GM12878 (cell line): ENCODE data around the gene UMOD.

ENCODE experiments used
- ATF3 ChIP-seq: IDR thresholded peaks from 2 replicates; pipeline ENCODE4 v1.6.1; 2011; ENCODE audit warnings: low read depth, mild to moderate bottlenecking, low read length, moderate library complexity, borderline replicate concordance; ENCODE audit errors: extremely low read depth
- BACH1 ChIP-seq: fragments of 450-650 bp; IDR thresholded peaks from 2 replicates; pipeline ENCODE4 v1.6.1; 2017; ENCODE audit warnings: mild to moderate bottlenecking, borderline replicate concordance
- BHLHE40 ChIP-seq, 2 experiments: fragments of 450-650 bp in 1 of 2; IDR thresholded peaks; 2 replicates each; pipeline ENCODE4 v1.6.1; 2011 to 2017; ENCODE audit warnings: low read depth in 2 of 2, borderline replicate concordance in 1 of 2, improper control_type of control experiment in 1 of 2, low read length in 1 of 2, mild to moderate bottlenecking in 1 of 2
- CREB1 ChIP-seq: IDR thresholded peaks from 2 replicates; pipeline ENCODE4 v1.6.1; 2012; ENCODE audit warnings: low read depth, mild to moderate bottlenecking, inconsistent platforms
- EGR1 ChIP-seq, 2 experiments: IDR thresholded peaks; 1 replicate in 1 of 2; 2 replicates in 1 of 2; pipeline ENCODE4 v1.6.1; 2011 to 2012; ENCODE audit warnings: low read depth in 2 of 2, low read length in 2 of 2, borderline replicate concordance in 1 of 2, mild to moderate bottlenecking in 1 of 2, moderate library complexity in 1 of 2
- POLR2A ChIP-seq: IDR thresholded peaks from 2 replicates; pipeline ENCODE4 v1.6.1; 2011; ENCODE audit warnings: low read depth, mild to moderate bottlenecking, low read length
- PRDM15 ChIP-seq: fragments of 450-650 bp; formaldehyde crosslinking; IDR thresholded peaks from 2 replicates; pipeline ENCODE4 v1.4.0; 2020; ENCODE audit warnings: mild to moderate bottlenecking, moderate library complexity
- RAD21 ChIP-seq: IDR thresholded peaks from 2 replicates; pipeline ENCODE4 v1.6.1; 2011; ENCODE audit warnings: mild to moderate bottlenecking, low read depth, low read length, moderate library complexity; ENCODE audit not compliant: insufficient read depth
- TCF7 ChIP-seq: IDR thresholded peaks from 2 replicates; pipeline ENCODE4 v1.6.1; 2014; ENCODE audit warnings: antibody characterized with exemption, borderline replicate concordance
- ZNF274 ChIP-seq: IDR thresholded peaks from one replicate; pipeline ENCODE4 v1.8.0; 2011; ENCODE audit not compliant: insufficient read length, insufficient read depth
- TF ChIP-seq, protein P1 (sequence below): IDR thresholded peaks from 2 replicates; pipeline ENCODE4 v1.6.1; 2012; ENCODE audit warnings: low read length, inconsistent platforms
- TF ChIP-seq, protein P2 (sequence below), 3 experiments: IDR thresholded peaks in 2 of 3; conservative IDR thresholded peaks in 1 of 3; 2 replicates each; pipeline ENCODE4 v1.5.1; 2011; ENCODE audit warnings: low read depth in 3 of 3, low read length in 3 of 3, mild to moderate bottlenecking in 3 of 3, control low read depth in 2 of 3, moderate library complexity in 2 of 3, inconsistent platforms in 1 of 3, mixed read lengths in 1 of 3; ENCODE audit not compliant: control insufficient read depth in 2 of 3, insufficient read depth in 1 of 3; ENCODE audit errors: extremely low read depth in 1 of 3

GRCh38 chr16:20306401-20306800 lies 46.1 kb downstream of the UMOD start:
- TF ChIP-seq, protein P1, sequence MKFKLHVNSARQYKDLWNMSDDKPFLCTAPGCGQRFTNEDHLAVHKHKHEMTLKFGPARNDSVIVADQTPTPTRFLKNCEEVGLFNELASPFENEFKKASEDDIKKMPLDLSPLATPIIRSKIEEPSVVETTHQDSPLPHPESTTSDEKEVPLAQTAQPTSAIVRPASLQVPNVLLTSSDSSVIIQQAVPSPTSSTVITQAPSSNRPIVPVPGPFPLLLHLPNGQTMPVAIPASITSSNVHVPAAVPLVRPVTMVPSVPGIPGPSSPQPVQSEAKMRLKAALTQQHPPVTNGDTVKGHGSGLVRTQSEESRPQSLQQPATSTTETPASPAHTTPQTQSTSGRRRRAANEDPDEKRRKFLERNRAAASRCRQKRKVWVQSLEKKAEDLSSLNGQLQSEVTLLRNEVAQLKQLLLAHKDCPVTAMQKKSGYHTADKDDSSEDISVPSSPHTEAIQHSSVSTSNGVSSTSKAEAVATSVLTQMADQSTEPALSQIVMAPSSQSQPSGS = no peak
- TF ChIP-seq, protein P2, sequence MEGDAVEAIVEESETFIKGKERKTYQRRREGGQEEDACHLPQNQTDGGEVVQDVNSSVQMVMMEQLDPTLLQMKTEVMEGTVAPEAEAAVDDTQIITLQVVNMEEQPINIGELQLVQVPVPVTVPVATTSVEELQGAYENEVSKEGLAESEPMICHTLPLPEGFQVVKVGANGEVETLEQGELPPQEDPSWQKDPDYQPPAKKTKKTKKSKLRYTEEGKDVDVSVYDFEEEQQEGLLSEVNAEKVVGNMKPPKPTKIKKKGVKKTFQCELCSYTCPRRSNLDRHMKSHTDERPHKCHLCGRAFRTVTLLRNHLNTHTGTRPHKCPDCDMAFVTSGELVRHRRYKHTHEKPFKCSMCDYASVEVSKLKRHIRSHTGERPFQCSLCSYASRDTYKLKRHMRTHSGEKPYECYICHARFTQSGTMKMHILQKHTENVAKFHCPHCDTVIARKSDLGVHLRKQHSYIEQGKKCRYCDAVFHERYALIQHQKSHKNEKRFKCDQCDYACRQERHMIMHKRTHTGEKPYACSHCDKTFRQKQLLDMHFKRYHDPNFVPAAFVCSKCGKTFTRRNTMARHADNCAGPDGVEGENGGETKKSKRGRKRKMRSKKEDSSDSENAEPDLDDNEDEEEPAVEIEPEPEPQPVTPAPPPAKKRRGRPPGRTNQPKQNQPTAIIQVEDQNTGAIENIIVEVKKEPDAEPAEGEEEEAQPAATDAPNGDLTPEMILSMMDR (IDR thresholded peaks at IDR 0.05 in 2 of 3, conservative IDR thresholded peaks at IDR 0.05 in 1 of 3; ENCODE audit: control insufficient read depth in 2 of 3, extremely low read depth in 1 of 3, insufficient read depth in 1 of 3, low read depth in 3 of 3, low read length in 3 of 3) = no peak
- TF ChIP-seq POLR2A = no peak
- no peak for TF ChIP-seq RAD21
- TF ChIP-seq BHLHE40 (IDR thresholded peaks at IDR 0.05; ENCODE audit: borderline replicate concordance in 1 of 2, low read depth in 2 of 2, low read length in 1 of 2) = no peak
- TF ChIP-seq ATF3 = no peak
- no peak for TF ChIP-seq BACH1
- TF ChIP-seq ZNF274 = no peak
- TF ChIP-seq PRDM15 (CRISPR knock-in tag) = no peak
- TF ChIP-seq CREB1 = no peak
- no peak for TF ChIP-seq TCF7
- no peak for TF ChIP-seq EGR1 (IDR thresholded peaks at IDR 0.05; ENCODE audit: borderline replicate concordance in 1 of 2, low read depth in 2 of 2, low read length in 2 of 2)
